Measurements from ENCODE around the gene SHC4.

SHC4 gene

GRCh38 chr15:48861813-48862431 lies 101.8 kb downstream of the SHC4 start:
- H3K9ac ChIP-seq = no peak overlapping the region
- H3K4me3 ChIP-seq (IDR thresholded peaks at IDR 0.05; ENCODE audit: insufficient read depth, low read depth, low read length) = no peak overlapping the region
- no peaks in the 10 kb centered on the region for H3K27me3 ChIP-seq (ENCODE audit: insufficient read depth, low read depth)
- no peaks in the 10 kb centered on the region for H3K36me3 ChIP-seq (ENCODE audit: insufficient read depth)
- H3K4me2 ChIP-seq = no peak overlapping the region
- H3K27ac ChIP-seq = no peak overlapping the region
- H3K4me1 ChIP-seq (ENCODE audit: low read depth, poor library complexity, severe bottlenecking) = peaks cover 34% of the 10 kb centered on the region
- no peaks in the 10 kb centered on the region for H4K20me1 ChIP-seq (ENCODE audit: insufficient read depth)
- no peaks in the 10 kb centered on the region for H3K79me2 ChIP-seq (ENCODE audit: insufficient read depth, low read depth)
- peak overlapping the region; percentile 55; the same call in 1 of the 2 replicates for H2AFZ ChIP-seq (ENCODE audit: low read depth)
- TF ChIP-seq CTCF (conservative IDR thresholded peaks at IDR 0.05; ENCODE audit: low read depth, low read length) = peak; percentile 88

GRCh38 chr15:48859426-48859825 lies 104.3 kb downstream of the SHC4 start:
- H3K27me3 ChIP-seq (ENCODE audit: insufficient read depth, low read depth) = no peaks in the 10 kb centered on the region
- no peak overlapping the region for H3K27ac ChIP-seq
- H3K79me2 ChIP-seq (ENCODE audit: insufficient read depth, low read depth) = no peaks in the 10 kb centered on the region
- TF ChIP-seq CTCF (conservative IDR thresholded peaks at IDR 0.05; ENCODE audit: low read depth, low read length) = no peak
- H4K20me1 ChIP-seq (ENCODE audit: insufficient read depth) = no peaks in the 10 kb centered on the region
- no peak overlapping the region for H3K4me3 ChIP-seq (IDR thresholded peaks at IDR 0.05; ENCODE audit: insufficient read depth, low read depth, low read length)
- no peak overlapping the region for H3K9ac ChIP-seq
- H2AFZ ChIP-seq (ENCODE audit: low read depth) = no peak overlapping the region
- no peak overlapping the region for H3K4me2 ChIP-seq
- H3K36me3 ChIP-seq (ENCODE audit: insufficient read depth) = no peaks in the 10 kb centered on the region
- peaks cover 34% of the 10 kb centered on the region for H3K4me1 ChIP-seq (ENCODE audit: low read depth, poor library complexity, severe bottlenecking)

GRCh38 chr15:48858401-48858800 lies 105.3 kb downstream of the SHC4 start:
- peak overlapping the region; percentile 30; the same call in 1 of the 2 replicates for H3K27ac ChIP-seq
- no peaks in the 10 kb centered on the region for H3K36me3 ChIP-seq (ENCODE audit: insufficient read depth)
- H3K4me1 ChIP-seq (ENCODE audit: low read depth, poor library complexity, severe bottlenecking) = peaks cover 34% of the 10 kb centered on the region
- no peak overlapping the region for H3K4me3 ChIP-seq (IDR thresholded peaks at IDR 0.05; ENCODE audit: insufficient read depth, low read depth, low read length)
- no peaks in the 10 kb centered on the region for H3K79me2 ChIP-seq (ENCODE audit: insufficient read depth, low read depth)
- H3K4me2 ChIP-seq = peak overlapping the region; percentile 36; the same call in 1 of the 2 replicates
- no peaks in the 10 kb centered on the region for H3K27me3 ChIP-seq (ENCODE audit: insufficient read depth, low read depth)
- peak overlapping the region; percentile 65 for H2AFZ ChIP-seq (ENCODE audit: low read depth)
- H4K20me1 ChIP-seq (ENCODE audit: insufficient read depth) = no peaks in the 10 kb centered on the region
- H3K9ac ChIP-seq = peak overlapping the region; percentile 6; the same call in 1 of the 2 replicates
- TF ChIP-seq CTCF (conservative IDR thresholded peaks at IDR 0.05; ENCODE audit: low read depth, low read length) = no peak

- Histone ChIP-seq H3K27ac (no peak overlapping the region), H4K20me1 (ENCODE audit: insufficient read depth) (no peaks in the 10 kb centered on the region), H3K4me1 (ENCODE audit: low read depth, poor library complexity, severe bottlenecking) (peaks cover 20% of the 10 kb centered on the region), H2AFZ (ENCODE audit: low read depth) (no peak overlapping the region), H3K27me3 (ENCODE audit: insufficient read depth, low read depth) (no peaks in the 10 kb centered on the region), H3K36me3 (ENCODE audit: insufficient read depth) (no peaks in the 10 kb centered on the region), H3K79me2 (ENCODE audit: insufficient read depth, low read depth) (no peaks in the 10 kb centered on the region), H3K4me3 (IDR thresholded peaks at IDR 0.05; ENCODE audit: insufficient read depth, low read depth, low read length) (no peak overlapping the region), H3K9ac (no peak overlapping the region), H3K4me2 (no peak overlapping the region)
- no peak for TF ChIP-seq CTCF (conservative IDR thresholded peaks at IDR 0.05; ENCODE audit: low read depth, low read length)
Measured at GRCh38 chr15:48856942-48857341, 106.8 kb downstream of the SHC4 start.
